Measurements from ENCODE around the gene FOXRED1.

The FOXRED1 gene

DNA sequence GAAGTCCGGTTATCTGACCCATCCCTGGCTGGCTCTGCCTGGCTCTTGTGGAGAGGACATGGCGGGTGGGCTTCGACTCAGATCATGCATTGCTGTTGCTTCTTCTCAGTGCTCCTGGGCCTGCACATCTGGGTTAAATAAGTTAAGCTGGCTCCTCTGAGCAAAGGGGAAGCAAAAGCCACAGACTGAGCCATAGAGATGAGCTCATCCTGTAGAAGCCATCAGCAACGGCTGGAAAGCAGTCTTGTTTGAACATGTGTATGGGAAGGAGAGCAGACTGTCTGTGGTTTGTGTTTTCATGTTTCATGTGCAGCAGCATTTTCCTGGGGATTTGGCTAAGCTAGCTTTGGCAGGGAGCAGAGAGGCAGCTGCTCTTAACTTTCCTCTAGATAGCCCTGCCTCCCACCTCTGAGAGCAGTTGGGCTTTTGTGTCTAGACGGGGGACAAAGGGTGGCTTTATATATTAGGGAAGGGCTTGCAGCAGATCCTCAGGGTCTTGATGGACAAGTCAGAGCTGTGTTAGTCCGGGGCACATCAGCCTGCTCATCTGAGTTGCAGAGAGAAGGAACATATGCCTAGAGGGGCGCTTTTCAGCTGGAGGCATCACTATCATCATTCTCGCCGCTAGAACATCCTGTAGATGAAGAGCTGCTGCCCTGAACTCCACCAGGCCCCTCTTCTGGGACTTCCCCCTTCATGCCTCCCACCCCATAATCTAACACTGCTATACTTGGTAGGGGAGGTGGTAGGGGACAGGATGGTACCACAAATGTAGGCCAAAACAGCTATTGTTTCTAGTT, 49.8 kb downstream of the FOXRED1 start:
- Histone ChIP-seq H3K4me2 (ENCODE audit: low read depth, low read length) (peak overlapping the region; percentile 35), H3K27ac (ENCODE audit: low read length) (peak overlapping the region; percentile 45; the same call in 1 of the 2 replicates), H3K79me2 (ENCODE audit: low read length) (peaks cover 92% of the 10 kb centered on the region), H2AFZ (ENCODE audit: low read length) (no peak overlapping the region), H3K9me3 (replicated peaks; ENCODE audit: insufficient read depth, low read length) (no peaks in the 10 kb centered on the region), H3K36me3 (replicated peaks; ENCODE audit: insufficient read depth, low read length) (0 out of 2 replicates have a peak, but pooled peaks cover 4% of the 10 kb centered on the region), H3K9ac (ENCODE audit: low read length) (no peak overlapping the region), H3K27me3 (replicated peaks; ENCODE audit: insufficient read depth, low read length) (no peaks in the 10 kb centered on the region), H3K9me2 (replicated peaks; ENCODE audit: insufficient read depth, low read length) (no peaks in the 10 kb centered on the region), H3F3A (ENCODE audit: insufficient read depth, low read length) (peaks cover 25% of the 10 kb centered on the region), H4K20me1 (ENCODE audit: insufficient read depth, low read length) (no peaks in the 10 kb centered on the region), H3K4me1 (ENCODE audit: low read length) (peaks cover 30% of the 10 kb centered on the region), H3K4me3 (ENCODE audit: low read length) (no peak overlapping the region)
- peak; percentile 67 for DNase-seq
- TF ChIP-seq EZH2 (optimal IDR thresholded peaks at IDR 0.05; ENCODE audit: low read depth, low read length), result no peak
- TF ChIP-seq, protein P1, sequence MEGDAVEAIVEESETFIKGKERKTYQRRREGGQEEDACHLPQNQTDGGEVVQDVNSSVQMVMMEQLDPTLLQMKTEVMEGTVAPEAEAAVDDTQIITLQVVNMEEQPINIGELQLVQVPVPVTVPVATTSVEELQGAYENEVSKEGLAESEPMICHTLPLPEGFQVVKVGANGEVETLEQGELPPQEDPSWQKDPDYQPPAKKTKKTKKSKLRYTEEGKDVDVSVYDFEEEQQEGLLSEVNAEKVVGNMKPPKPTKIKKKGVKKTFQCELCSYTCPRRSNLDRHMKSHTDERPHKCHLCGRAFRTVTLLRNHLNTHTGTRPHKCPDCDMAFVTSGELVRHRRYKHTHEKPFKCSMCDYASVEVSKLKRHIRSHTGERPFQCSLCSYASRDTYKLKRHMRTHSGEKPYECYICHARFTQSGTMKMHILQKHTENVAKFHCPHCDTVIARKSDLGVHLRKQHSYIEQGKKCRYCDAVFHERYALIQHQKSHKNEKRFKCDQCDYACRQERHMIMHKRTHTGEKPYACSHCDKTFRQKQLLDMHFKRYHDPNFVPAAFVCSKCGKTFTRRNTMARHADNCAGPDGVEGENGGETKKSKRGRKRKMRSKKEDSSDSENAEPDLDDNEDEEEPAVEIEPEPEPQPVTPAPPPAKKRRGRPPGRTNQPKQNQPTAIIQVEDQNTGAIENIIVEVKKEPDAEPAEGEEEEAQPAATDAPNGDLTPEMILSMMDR (IDR thresholded peaks at IDR 0.05; ENCODE audit: low read length), result no peak

DNA sequence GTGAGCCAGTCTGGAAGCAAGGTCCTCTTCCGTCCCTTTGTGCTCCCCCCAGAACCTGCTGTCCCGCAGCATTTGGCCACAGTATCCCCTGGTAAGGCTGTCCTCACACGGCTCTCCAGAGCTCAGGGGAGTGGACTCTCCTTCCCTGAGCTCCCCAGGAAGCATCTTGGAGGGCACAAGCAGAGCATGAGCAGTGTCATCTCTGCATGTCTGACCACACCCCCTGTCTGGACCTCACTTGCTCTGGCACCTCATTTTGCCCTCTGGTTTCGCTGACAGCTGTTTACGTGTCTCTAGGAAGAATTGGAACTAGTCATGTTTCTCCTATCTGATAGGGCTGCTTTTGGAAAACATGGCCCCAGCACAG, 50.4 kb downstream of the FOXRED1 start:
- Histone ChIP-seq H4K20me1 (ENCODE audit: insufficient read depth, low read length) (no peaks in the 10 kb centered on the region), H3K9ac (ENCODE audit: low read length) (no peak overlapping the region)

DNA sequence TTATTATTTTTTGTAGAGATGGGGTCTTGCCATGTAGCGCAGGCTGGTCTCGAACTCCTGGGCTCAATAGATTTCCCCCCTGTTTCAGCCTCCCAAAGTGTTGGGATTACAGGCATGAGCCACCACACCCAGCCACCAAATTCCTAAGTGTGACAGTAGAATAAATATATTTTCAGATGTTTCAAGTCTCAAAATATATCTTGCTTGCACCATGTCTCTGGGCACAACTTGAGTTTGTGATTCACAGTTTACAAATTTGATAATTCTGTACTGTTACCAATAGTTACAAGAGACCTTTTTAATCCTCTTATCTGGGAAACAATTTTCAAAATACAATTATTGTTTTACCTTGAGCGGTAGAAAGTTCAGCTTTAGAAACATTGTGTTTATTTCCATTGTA, 54.0 kb downstream of the FOXRED1 start:
- peaks cover 17% of the 10 kb centered on the region for H3K4me1 ChIP-seq (ENCODE audit: low read length)
- peaks cover 15% of the 10 kb centered on the region for H3F3A ChIP-seq (ENCODE audit: insufficient read depth, low read length)
- no peaks in the 10 kb centered on the region for H4K20me1 ChIP-seq (ENCODE audit: insufficient read depth, low read length)
- H3K79me2 ChIP-seq (ENCODE audit: low read length), result peaks cover 95% of the 10 kb centered on the region
- H3K4me2 ChIP-seq (ENCODE audit: low read depth, low read length), result no peak overlapping the region
- no peak for TF ChIP-seq EZH2phosphoT487 (IDR thresholded peaks at IDR 0.05; ENCODE audit: low read length)
- TF ChIP-seq, protein P1 (IDR thresholded peaks at IDR 0.05; ENCODE audit: low read length), result no peak
- TF ChIP-seq EZH2 (optimal IDR thresholded peaks at IDR 0.05; ENCODE audit: low read depth, low read length), result no peak
- no peaks in the 10 kb centered on the region for H3K9me3 ChIP-seq (replicated peaks; ENCODE audit: insufficient read depth, low read length)
- H3K27me3 ChIP-seq (replicated peaks; ENCODE audit: insufficient read depth, low read length), result no peaks in the 10 kb centered on the region
- H3K36me3 ChIP-seq (replicated peaks; ENCODE audit: insufficient read depth, low read length), result no peaks in the 10 kb centered on the region
- no peak for DNase-seq
- H3K4me3 ChIP-seq (ENCODE audit: low read length), result no peak overlapping the region
- H3K9me2 ChIP-seq (replicated peaks; ENCODE audit: insufficient read depth, low read length), result no peaks in the 10 kb centered on the region
- no peak overlapping the region for H3K9ac ChIP-seq (ENCODE audit: low read length)
- H2AFZ ChIP-seq (ENCODE audit: low read length), result no peak overlapping the region
- H3K27ac ChIP-seq (ENCODE audit: low read length), result no peak overlapping the region

More for the DNA sequence above, 50.4 kb downstream of the FOXRED1 start:
- no peaks in the 10 kb centered on the region for H3K27me3 ChIP-seq (replicated peaks; ENCODE audit: insufficient read depth, low read length)
- DNase-seq, result no peak
- H3F3A ChIP-seq (ENCODE audit: insufficient read depth, low read length), result peaks cover 24% of the 10 kb centered on the region
- peak overlapping the region; percentile 35; the same call in 1 of the 2 replicates for H3K4me2 ChIP-seq (ENCODE audit: low read depth, low read length)
- no peaks in the 10 kb centered on the region for H3K9me2 ChIP-seq (replicated peaks; ENCODE audit: insufficient read depth, low read length)
- no peaks in the 10 kb centered on the region for H3K9me3 ChIP-seq (replicated peaks; ENCODE audit: insufficient read depth, low read length)
- no peak overlapping the region for H3K4me3 ChIP-seq (ENCODE audit: low read length)
- TF ChIP-seq, protein P1 (IDR thresholded peaks at IDR 0.05; ENCODE audit: low read length), result no peak
- TF ChIP-seq EZH2phosphoT487 (IDR thresholded peaks at IDR 0.05; ENCODE audit: low read length) (no peak), EZH2 (optimal IDR thresholded peaks at IDR 0.05; ENCODE audit: low read depth, low read length) (no peak)
- no peak overlapping the region for H2AFZ ChIP-seq (ENCODE audit: low read length)
- 0 out of 2 replicates have a peak, but pooled peaks cover 4% of the 10 kb centered on the region for H3K36me3 ChIP-seq (replicated peaks; ENCODE audit: insufficient read depth, low read length)
- H3K27ac ChIP-seq (ENCODE audit: low read length), result peak overlapping the region; percentile 45; the same call in 1 of the 2 replicates
- peaks cover 25% of the 10 kb centered on the region for H3K4me1 ChIP-seq (ENCODE audit: low read length)
- peaks cover 93% of the 10 kb centered on the region for H3K79me2 ChIP-seq (ENCODE audit: low read length)

Measured in MM.1S (cell line).